LoVo (cell line): ENCODE results near the gene ANKRD35.
"Not testable (repeated sequence)": the region's sequence is repeated elsewhere in the genome, so short reads cannot be mapped to it uniquely, and the experiment has no call there.

Experiments used
- DNase-seq: peaks from one replicate; pipeline ENCODE4 v3.0.0-alpha.2; 2016; ENCODE audit warnings: low spot score

The ANKRD35 gene, protein sequence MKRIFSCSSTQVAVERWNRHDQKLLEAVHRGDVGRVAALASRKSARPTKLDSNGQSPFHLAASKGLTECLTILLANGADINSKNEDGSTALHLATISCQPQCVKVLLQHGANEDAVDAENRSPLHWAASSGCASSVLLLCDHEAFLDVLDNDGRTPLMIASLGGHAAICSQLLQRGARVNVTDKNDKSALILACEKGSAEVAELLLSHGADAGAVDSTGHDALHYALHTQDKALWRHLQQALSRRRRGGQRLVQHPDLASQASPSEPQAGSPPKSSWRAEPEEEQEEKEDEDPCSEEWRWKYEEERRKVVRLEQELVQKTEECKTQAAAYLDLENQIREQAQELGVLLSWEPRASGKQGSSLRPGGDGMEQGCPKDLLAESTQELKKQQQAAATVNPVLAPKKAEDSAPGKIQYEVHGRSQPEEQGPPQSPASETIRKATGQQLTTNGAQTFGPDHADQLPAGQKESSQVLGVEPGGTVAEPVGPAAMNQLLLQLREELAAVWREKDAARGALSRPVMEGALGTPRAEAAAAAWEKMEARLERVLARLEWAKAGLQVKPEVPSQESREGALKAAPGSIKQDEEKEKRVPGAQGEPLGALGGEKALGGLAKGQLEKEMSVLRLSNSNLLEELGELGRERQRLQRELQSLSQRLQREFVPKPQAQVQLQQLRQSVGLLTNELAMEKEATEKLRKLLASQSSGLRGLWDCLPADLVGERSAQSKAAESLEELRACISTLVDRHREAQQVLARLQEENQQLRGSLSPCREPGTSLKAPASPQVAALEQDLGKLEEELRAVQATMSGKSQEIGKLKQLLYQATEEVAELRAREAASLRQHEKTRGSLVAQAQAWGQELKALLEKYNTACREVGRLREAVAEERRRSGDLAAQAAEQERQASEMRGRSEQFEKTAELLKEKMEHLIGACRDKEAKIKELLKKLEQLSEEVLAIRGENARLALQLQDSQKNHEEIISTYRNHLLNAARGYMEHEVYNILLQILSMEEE

GRCh38 chr1:145885738-145886287 lies at the start of gene ANKRD35:
Gene ANKRD35, minus strand, starts transcription at chr1:145885866. Its CDS starts 108 bp downstream, at chr1:145885758.
- DNase-seq = peak; percentile 75

GRCh38 chr1:145932522-145933009 lies 46.9 kb upstream of the ANKRD35 start:
- DNase-seq = not testable (repeated sequence)

GRCh38 chr1:145927916-145928643 lies 42.4 kb upstream of the ANKRD35 start:
- no peak for DNase-seq

- DNase-seq = peak; percentile 99
Observed at GRCh38 chr1:145927063-145927886, 41.6 kb upstream of the ANKRD35 start, which contains the start of gene RBM8A. Gene RBM8A, minus strand, starts transcription at chr1:145927484. Its CDS starts 58 bp downstream, at chr1:145927426.

GRCh38 chr1:145926686-145927062 lies 41.0 kb upstream of the ANKRD35 start:
- no peak for DNase-seq

DNA sequence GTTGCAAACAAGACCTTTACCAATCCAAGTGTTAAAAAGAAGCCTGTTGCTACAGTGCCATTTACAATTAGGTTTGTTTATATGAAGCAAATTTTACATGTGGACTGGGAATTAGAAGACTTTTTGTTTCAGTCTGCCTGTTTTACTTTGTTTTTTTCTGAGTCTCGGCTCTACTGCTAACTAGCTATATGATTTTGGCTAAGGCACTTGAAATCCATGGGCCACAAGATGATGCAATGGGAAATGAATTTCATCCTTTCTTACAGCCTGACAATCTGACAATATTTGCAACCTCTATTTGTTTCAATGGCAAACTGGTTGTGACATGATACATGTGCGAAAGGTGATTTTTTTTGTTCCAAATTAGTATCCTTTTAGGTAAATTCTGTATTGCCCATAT lies 36.6 kb upstream of the ANKRD35 start:
- no peak for DNase-seq

GRCh38 chr1:145920297-145920696 lies 34.6 kb upstream of the ANKRD35 start:
- not testable (repeated sequence) for DNase-seq

DNA sequence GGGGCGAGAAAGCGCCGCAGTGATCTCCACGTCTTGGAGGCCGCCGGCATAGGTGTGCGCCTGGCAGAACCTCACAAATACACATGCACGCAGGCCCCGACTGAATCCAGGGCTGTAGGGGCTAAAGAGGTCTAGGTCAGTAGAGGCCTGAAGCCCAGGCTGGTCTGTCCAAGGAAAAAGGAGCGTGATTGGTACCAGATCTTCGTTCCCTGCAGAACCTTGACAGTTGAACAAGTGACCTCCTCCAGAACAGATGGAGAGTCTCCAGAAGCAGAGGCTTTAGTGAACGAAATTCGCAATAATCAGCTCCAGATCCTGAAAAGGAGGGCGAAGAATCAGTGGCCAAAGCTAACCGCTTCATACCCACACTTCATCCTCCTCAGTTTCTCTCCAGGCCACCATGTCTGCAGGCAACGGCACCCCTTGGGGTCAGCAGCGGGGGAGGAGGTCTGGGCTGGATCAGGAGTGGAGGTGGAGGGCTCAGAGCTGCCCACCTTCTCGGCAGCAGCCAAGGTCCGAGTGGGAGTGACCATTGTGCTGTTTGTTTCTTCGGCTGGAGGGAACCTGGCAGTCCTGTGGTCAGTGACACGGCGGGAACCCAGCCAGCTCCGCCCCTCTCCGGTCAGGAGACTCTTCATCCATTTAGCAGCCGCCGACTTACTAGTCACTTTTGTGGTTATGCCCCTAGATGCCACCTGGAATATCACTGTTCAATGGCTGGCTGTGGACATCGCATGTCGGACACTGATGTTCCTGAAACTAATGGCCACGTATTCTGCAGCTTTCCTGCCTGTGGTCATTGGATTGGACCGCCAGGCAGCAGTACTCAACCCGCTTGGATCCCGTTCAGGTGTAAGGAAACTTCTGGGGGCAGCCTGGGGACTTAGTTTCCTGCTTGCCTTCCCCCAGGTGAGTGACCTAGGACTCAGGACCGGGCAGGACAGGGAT lies 33.6 kb upstream of the ANKRD35 start:
- DNase-seq = peak; percentile 68

DNA sequence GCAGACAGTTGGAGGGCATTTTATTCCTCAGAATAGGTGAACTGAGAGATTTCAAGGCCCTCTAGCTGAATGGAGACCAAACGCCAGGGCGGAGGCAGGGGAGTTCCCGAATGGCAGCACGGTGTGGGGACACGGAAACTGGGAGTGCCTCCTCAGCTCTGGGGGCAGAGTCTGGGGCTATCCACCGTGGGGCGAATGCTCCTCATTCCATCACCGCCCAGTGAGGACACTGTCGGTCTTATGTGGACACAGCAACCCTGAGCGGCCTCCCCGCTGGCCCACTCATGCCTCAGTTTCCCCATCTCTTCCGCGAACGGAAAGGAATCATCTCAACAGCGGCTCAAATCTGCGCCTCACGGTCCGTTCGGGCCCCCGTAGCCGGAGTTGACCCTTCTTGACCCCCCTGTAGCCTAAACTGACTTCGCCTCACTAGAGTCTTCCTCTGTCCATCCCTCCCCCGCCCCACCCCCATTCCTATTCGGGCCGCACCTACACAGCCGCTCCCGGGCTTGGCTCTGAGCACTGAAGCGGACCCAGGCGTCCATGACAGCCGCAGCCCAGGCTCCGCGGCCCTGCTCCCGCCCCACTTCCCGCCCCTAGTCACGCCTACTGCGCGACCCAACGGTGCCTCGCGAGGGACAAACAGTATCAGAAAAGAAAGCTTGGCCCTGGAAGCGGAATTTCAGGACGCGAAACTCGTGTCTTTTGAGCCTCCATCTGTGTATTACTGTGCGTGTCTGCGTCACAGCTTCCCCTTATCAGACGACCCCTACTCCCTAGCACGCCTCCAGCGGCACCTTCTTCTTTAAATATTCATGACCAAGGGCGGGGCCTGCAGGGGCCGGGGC lies 32.7 kb upstream of the ANKRD35 start, which contains the start of gene PEX11B:
PEX11B (minus strand) TSS at position 574 of the 848 bp plus-strand sequence; CDS start at position 545, 29 bp downstream.
- peak; percentile 86 for DNase-seq

DNA sequence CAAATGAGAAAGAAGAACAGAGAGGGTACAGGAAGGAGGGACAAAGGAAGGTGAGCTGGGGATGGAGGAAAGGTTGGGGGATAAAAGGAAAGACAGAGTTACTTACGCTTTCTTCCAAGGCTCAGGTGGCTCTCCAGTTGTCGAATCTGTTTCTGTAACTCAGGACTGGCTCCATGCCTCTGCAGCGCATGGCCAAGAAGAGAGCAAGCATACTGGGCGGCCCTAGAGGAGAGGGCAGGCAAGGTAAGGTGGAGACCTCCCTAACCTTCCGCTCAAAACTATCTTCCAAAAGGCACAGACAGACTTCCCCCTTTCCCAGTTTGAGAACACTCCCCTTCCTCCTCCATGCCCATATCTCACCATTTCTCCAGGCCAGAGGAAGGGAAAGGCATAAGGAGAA lies 31.9 kb upstream of the ANKRD35 start:
- no peak for DNase-seq

- no peak for DNase-seq
Observed at GRCh38 chr1:145916745-145917144, 31.1 kb upstream of the ANKRD35 start.

DNA sequence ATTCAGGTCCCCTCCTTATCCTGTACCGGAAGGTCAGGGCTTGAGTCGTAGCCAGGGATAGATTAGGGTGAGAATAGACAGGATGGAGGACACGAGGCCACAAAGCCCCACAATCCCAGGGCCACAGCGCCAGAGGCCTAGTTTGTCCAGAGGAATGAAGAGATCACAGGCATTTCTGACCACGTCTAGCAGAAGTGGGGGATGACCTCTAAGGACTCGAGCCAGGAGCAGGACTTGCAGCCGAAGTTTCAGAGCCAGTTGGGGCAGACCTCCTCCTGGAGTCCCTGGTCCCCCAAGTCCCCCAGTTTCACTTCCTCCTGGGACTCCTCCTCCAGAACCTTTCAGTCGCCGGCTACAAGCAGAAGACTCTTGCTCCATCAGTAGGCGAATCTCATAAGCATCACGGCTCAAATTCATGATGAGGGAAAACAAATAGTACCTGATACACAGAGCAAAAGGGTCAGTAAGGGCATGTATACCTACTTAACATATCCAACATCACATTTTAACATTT lies 26.5 kb upstream of the ANKRD35 start:
- no peak for DNase-seq

GRCh38 chr1:145908653-145909052 lies 23.0 kb upstream of the ANKRD35 start:
- no peak for DNase-seq

DNA sequence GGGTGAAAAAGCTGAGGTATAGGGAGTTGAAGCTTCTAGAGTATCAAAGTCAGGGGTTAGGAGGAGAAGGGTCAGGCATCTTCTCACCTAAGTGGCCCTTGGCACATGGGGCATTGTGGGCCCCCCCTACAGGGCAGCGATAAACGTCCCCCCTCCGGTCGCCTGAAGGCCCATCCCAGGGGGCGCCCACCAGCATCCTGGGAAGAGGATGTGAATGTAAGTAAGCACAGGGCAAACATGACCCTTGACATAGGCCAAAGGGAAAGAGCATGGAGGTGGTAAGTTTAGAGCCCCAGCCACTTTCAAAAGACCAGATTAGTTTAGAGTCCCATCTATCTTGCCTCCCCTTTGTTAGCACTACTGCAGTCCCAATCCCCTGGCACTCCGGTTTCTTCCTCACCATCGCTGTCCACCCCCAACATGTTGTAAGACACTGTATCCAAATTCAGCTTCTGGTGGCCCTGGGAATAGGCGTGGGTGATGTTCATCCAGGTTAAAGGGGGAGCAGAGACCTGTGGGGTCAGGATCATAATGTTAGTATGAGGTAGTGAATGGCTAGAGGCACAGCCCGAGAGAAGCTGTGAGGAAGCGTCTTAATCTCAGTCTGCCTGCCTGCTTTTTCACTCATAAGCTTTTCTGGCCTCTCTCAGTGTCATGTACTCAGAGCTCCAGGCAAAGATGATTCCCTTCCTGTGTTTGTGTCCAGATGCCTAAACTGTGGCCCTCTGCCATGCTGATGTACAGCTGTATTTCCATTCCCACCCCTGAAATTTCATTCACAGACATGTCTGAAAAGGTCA lies 21.5 kb upstream of the ANKRD35 start:
- no peak for DNase-seq

- DNase-seq = no peak
Observed at GRCh38 chr1:145901312-145902021, 15.8 kb upstream of the ANKRD35 start.

- no peak for DNase-seq
Observed at GRCh38 chr1:145898756-145899155, 13.1 kb upstream of the ANKRD35 start.

GRCh38 chr1:145897969-145898368 lies 12.3 kb upstream of the ANKRD35 start:
- DNase-seq = no peak
